SK-N-SH treated with all-trans-retinoic acid at 6 μM for 48 hours (cell line): ENCODE data around the gene GRK1.

Source experiments
- ATAC-seq: fragments of 200-7000 bp; cut with Tn5 transposase; 3 replicates; pipeline ENCODE4 v1.9.1; 2020; ENCODE audit warnings: mild to moderate bottlenecking, moderate library complexity
- ARNTL ChIP-seq: fragments of 450-650 bp; formaldehyde crosslinking; IDR thresholded peaks from 2 replicates; pipeline ENCODE4 v1.5.0; 2020; ENCODE audit warnings: low read depth, mild to moderate bottlenecking, moderate library complexity, borderline replicate concordance
- BACH2 ChIP-seq: fragments of 250-450 bp; sonication (Bioruptor Pico); IDR thresholded peaks from 2 replicates; pipeline ENCODE4 v1.9.0; 2021; ENCODE audit warnings: mild to moderate bottlenecking, borderline replicate concordance
- CSDC2 ChIP-seq: fragments of 250-450 bp; sonication (Bioruptor Pico); IDR thresholded peaks from 2 replicates; pipeline ENCODE4 v1.5.0; 2020; ENCODE audit warnings: mild to moderate bottlenecking, moderate library complexity
- ESRRG ChIP-seq: fragments of 250-450 bp; sonication (Bioruptor Pico); IDR thresholded peaks from 2 replicates; pipeline ENCODE4 v1.6.1; 2021; ENCODE audit warnings: mild to moderate bottlenecking
- GLIS3 ChIP-seq: fragments of 250-450 bp; sonication (Bioruptor Pico); IDR thresholded peaks from 2 replicates; pipeline ENCODE4 v1.5.0; 2020; ENCODE audit warnings: mild to moderate bottlenecking, moderate library complexity
- ISL1 ChIP-seq: fragments of 250-450 bp; sonication (Bioruptor Pico); IDR thresholded peaks from 2 replicates; pipeline ENCODE4 v2.1.2; 2022; ENCODE audit warnings: mild to moderate bottlenecking, moderate library complexity
- OSR1 ChIP-seq: fragments of 250-450 bp; sonication (Bioruptor Pico); IDR thresholded peaks from 2 replicates; pipeline ENCODE4 v1.8.0; 2022; ENCODE audit warnings: moderate library complexity, mild to moderate bottlenecking, inconsistent platforms
- PATZ1 ChIP-seq: fragments of 250-450 bp; sonication (Bioruptor Pico); IDR thresholded peaks from 2 replicates; pipeline ENCODE4 v1.8.0; 2020; ENCODE audit warnings: mild to moderate bottlenecking, moderate library complexity, borderline replicate concordance
- PPARA ChIP-seq: fragments of 250-450 bp; sonication (Bioruptor Pico); IDR thresholded peaks from 2 replicates; pipeline ENCODE4 v1.5.0; 2020; ENCODE audit warnings: mild to moderate bottlenecking, borderline replicate concordance
- RARB ChIP-seq: fragments of 250-450 bp; sonication (Bioruptor Pico); IDR thresholded peaks from 2 replicates; pipeline ENCODE4 v1.8.0; 2021; ENCODE audit warnings: mild to moderate bottlenecking, moderate library complexity
- SNAI2 ChIP-seq: fragments of 250-450 bp; sonication (Bioruptor Pico); IDR thresholded peaks from 2 replicates; pipeline ENCODE4 v1.5.0; 2020; ENCODE audit warnings: mild to moderate bottlenecking, moderate library complexity
- TOX ChIP-seq: fragments of 250-450 bp; sonication (Bioruptor Pico); IDR thresholded peaks from 2 replicates; pipeline ENCODE4 v1.8.0; 2021; ENCODE audit warnings: mild to moderate bottlenecking, moderate library complexity, borderline replicate concordance
- ZFP30 ChIP-seq: fragments of 450-650 bp; formaldehyde crosslinking; IDR thresholded peaks from 2 replicates; pipeline ENCODE4 v1.5.0; 2022; ENCODE audit warnings: mild to moderate bottlenecking, moderate library complexity
- ZNF70 ChIP-seq: fragments of 450-650 bp; formaldehyde crosslinking; IDR thresholded peaks from 2 replicates; pipeline ENCODE4 v1.5.0; 2020; ENCODE audit warnings: mild to moderate bottlenecking, moderate library complexity
- ZNF8 ChIP-seq: fragments of 450-650 bp; formaldehyde crosslinking; IDR thresholded peaks from 2 replicates; pipeline ENCODE4 v1.5.0; 2020; ENCODE audit warnings: mild to moderate bottlenecking, moderate library complexity
- TF ChIP-seq, protein P1 (sequence below): fragments of 250-450 bp; sonication (Bioruptor Pico); IDR thresholded peaks from 2 replicates; pipeline ENCODE4 v1.5.1; 2020; ENCODE audit warnings: low read depth, mild to moderate bottlenecking, moderate library complexity
- TF ChIP-seq, protein P2 (sequence below): fragments of 250-450 bp; sonication (Bioruptor Pico); IDR thresholded peaks from 2 replicates; pipeline ENCODE4 v1.5.0; 2020; ENCODE audit warnings: mild to moderate bottlenecking, moderate library complexity
- TF ChIP-seq, protein P3 (sequence below): fragments of 250-450 bp; sonication (Bioruptor Pico); IDR thresholded peaks from 2 replicates; pipeline ENCODE4 v1.8.0; 2021; ENCODE audit warnings: low read depth, mild to moderate bottlenecking, moderate library complexity, borderline replicate concordance

GRK1 gene

GRCh38 chr13:113747291-113747833 lies 80.3 kb downstream of the GRK1 start:
- no peak; the same call in 2 of the 3 replicates for ATAC-seq
- TF ChIP-seq ESRRG (CRISPR knock-in tag) (no peak), RARB (CRISPR knock-in tag) (no peak)

DNA sequence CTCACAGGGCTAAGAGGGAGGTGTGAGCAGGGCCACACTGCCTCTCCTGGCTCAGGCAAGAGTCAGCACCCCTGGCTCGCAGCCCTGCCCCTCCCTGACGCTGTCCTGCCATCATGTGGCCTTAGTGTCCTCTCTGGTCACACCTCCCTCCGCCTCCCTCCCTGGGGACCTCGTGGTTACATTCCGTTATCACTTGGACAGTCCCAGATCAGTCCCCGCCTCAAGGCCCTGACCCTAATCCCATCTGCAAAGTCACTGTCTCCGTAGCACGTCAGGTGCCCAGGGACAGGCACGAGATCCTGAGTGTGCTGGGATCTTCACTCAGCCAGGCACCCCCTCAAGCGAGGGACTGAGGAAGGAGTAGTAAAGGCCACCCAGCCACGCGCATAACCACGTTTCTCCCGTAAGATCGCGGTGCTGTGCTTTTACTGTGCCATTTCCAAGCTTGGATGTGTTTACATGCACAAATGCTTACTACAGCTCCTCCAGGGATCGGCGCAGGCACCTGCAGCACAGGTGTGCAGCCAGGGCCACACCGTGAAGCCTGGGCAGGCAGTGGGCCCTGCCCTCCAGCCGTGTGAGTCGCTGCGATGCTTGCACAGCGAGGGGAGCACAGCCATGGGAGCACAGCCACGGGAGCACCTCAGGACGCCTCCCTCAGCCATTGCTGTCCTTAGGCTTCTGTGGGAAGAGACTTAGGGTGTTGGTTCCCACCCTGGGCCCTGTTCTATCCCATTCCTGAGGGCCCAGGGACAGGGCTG lies 81.3 kb downstream of the GRK1 start:
- TF ChIP-seq TOX (no peak), ZNF70 (CRISPR knock-in tag) (no peak), ESRRG (CRISPR knock-in tag) (no peak), ISL1 (CRISPR knock-in tag) (no peak)
- TF ChIP-seq, protein P1, sequence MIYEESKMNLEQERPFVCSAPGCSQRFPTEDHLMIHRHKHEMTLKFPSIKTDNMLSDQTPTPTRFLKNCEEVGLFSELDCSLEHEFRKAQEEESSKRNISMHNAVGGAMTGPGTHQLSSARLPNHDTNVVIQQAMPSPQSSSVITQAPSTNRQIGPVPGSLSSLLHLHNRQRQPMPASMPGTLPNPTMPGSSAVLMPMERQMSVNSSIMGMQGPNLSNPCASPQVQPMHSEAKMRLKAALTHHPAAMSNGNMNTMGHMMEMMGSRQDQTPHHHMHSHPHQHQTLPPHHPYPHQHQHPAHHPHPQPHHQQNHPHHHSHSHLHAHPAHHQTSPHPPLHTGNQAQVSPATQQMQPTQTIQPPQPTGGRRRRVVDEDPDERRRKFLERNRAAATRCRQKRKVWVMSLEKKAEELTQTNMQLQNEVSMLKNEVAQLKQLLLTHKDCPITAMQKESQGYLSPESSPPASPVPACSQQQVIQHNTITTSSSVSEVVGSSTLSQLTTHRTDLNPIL (CRISPR knock-in tag), result no peak
- no peak for ATAC-seq

DNA sequence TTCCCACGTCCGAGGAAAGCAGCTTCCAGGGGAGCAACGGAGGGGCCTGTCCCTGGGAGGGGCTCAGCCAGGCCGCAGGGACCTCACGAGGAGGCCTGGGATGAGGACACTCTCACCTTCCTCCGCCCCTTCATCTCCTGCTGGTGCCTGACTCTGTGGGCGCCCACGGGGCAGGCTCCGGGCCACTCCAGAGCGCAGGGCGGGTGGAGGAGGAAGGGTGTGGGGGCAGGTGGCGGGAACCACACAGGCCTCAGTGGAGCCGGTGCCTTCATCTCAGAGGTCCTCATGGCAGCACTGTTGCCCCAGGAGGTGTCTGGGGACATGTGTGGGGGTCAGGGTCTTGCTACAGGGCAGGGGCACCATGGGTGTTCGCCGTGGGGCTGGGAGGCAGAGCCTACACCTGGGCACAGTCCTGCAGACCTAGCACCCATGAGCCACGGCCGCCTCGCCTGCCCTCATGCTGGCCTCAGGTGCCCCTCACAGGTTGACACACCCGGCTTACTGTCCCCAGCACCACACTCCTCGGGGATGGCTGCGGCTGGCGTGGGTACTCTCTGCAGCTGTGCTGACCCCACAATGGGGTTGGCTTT lies 81.9 kb downstream of the GRK1 start:
- TF ChIP-seq TOX (no peak), OSR1 (no peak), ESRRG (CRISPR knock-in tag) (no peak), ISL1 (CRISPR knock-in tag) (no peak), ARNTL (CRISPR knock-in tag) (no peak)
- no peak for ATAC-seq

GRCh38 chr13:113749507-113749906 lies 82.5 kb downstream of the GRK1 start:
- TF ChIP-seq ISL1 (CRISPR knock-in tag), result no peak
- TF ChIP-seq, protein P2, sequence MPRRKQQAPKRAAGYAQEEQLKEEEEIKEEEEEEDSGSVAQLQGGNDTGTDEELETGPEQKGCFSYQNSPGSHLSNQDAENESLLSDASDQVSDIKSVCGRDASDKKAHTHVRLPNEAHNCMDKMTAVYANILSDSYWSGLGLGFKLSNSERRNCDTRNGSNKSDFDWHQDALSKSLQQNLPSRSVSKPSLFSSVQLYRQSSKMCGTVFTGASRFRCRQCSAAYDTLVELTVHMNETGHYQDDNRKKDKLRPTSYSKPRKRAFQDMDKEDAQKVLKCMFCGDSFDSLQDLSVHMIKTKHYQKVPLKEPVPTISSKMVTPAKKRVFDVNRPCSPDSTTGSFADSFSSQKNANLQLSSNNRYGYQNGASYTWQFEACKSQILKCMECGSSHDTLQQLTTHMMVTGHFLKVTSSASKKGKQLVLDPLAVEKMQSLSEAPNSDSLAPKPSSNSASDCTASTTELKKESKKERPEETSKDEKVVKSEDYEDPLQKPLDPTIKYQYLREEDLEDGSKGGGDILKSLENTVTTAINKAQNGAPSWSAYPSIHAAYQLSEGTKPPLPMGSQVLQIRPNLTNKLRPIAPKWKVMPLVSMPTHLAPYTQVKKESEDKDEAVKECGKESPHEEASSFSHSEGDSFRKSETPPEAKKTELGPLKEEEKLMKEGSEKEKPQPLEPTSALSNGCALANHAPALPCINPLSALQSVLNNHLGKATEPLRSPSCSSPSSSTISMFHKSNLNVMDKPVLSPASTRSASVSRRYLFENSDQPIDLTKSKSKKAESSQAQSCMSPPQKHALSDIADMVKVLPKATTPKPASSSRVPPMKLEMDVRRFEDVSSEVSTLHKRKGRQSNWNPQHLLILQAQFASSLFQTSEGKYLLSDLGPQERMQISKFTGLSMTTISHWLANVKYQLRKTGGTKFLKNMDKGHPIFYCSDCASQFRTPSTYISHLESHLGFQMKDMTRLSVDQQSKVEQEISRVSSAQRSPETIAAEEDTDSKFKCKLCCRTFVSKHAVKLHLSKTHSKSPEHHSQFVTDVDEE (CRISPR knock-in tag), result no peak
- TF ChIP-seq PATZ1, result no peak
- no peak for TF ChIP-seq SNAI2 (CRISPR knock-in tag)
- TF ChIP-seq OSR1, result no peak

DNA sequence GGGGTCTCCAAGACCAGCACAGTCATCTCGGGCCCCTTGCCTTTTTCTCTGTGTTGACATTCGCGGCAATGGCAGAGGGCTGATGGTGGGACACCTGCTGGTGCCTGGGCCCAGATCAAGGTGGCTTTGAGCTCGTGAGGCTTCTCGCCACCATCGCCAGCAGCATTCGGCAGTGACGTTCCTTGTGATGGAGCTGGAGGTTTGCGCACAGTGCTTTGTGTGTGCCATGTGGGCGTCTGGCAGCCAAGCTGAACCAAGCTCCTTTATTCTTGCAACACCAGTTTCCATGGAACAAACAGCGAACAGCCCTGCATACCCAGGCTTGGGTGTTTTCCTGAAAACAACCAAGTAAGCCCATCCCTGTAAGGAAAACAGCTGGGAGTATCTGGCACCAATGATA lies 82.9 kb downstream of the GRK1 start:
- no peak for ATAC-seq
- no peak for TF ChIP-seq ISL1 (CRISPR knock-in tag)
- TF ChIP-seq ARNTL (CRISPR knock-in tag), result no peak
- TF ChIP-seq, protein P2 (CRISPR knock-in tag), result no peak
- no peak for TF ChIP-seq PATZ1
- TF ChIP-seq BACH2 (CRISPR knock-in tag), result no peak
- no peak for TF ChIP-seq ZNF8 (CRISPR knock-in tag)
- TF ChIP-seq GLIS3, result no peak
- TF ChIP-seq ZNF70 (CRISPR knock-in tag), result no peak
- no peak for TF ChIP-seq PPARA (CRISPR knock-in tag)
- TF ChIP-seq CSDC2 (CRISPR knock-in tag), result no peak
- no peak for TF ChIP-seq ZFP30 (CRISPR knock-in tag)
- TF ChIP-seq ESRRG (CRISPR knock-in tag), result no peak
- TF ChIP-seq, protein P3, sequence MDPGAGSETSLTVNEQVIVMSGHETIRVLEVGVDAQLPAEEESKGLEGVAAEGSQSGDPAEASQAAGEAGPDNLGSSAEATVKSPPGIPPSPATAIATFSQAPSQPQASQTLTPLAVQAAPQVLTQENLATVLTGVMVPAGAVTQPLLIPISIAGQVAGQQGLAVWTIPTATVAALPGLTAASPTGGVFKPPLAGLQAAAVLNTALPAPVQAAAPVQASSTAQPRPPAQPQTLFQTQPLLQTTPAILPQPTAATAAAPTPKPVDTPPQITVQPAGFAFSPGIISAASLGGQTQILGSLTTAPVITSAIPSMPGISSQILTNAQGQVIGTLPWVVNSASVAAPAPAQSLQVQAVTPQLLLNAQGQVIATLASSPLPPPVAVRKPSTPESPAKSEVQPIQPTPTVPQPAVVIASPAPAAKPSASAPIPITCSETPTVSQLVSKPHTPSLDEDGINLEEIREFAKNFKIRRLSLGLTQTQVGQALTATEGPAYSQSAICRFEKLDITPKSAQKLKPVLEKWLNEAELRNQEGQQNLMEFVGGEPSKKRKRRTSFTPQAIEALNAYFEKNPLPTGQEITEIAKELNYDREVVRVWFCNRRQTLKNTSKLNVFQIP (CRISPR knock-in tag), result no peak

More at GRCh38 chr13:113749507-113749906, 82.5 kb downstream of the GRK1 start:
- no peak for ATAC-seq
